HUES64 (cell line): ENCODE results near the gene GNB2.

ENCODE experiments used
- H3K27ac ChIP-seq: 2 replicates; pipeline ENCODE4 v1.7.0; 2013; ENCODE audit warnings: low read depth, low read length, inconsistent platforms
- H3K27me3 ChIP-seq: 2 replicates; pipeline ENCODE4 v1.6.1; 2013; ENCODE audit warnings: mild to moderate bottlenecking, low read length; ENCODE audit not compliant: insufficient read depth
- H3K36me3 ChIP-seq: 2 replicates; pipeline ENCODE4 v1.6.1; 2013; ENCODE audit warnings: mild to moderate bottlenecking, low read length; ENCODE audit not compliant: insufficient read depth
- H3K4me1 ChIP-seq: 2 replicates; pipeline ENCODE4 v1.6.1; 2013; ENCODE audit warnings: mild to moderate bottlenecking, low read length, moderate library complexity; ENCODE audit not compliant: insufficient read depth
- H3K4me3 ChIP-seq: 2 replicates; pipeline ENCODE4 v1.5.1; 2013; ENCODE audit warnings: mild to moderate bottlenecking, low read length, moderate library complexity
- H3K9ac ChIP-seq: 2 replicates; pipeline ENCODE4 v1.6.1; 2013; ENCODE audit warnings: mild to moderate bottlenecking, low read depth, low read length
- H3K9me3 ChIP-seq: 2 replicates; pipeline ENCODE4 v1.6.1; 2013; ENCODE audit warnings: low read depth, low read length; ENCODE audit not compliant: insufficient read depth
- WGBS: fragments of 150-250, 120-280 bp; methylation state at CpG from one replicate; pipeline ENCODE4 v1.1.7; 2013; ENCODE audit warnings: missing lambda C conversion rate; 5-methylcytosine and 5-hydroxymethylcytosine counted together

The GNB2 gene

GRCh38 chr7:100682991-100683658 is 9.6 kb downstream of the GNB2 start:
- Histone ChIP-seq H3K27ac (no peak overlapping the region; the same call in 1 of the 2 replicates), H3K9ac (no peak overlapping the region), H3K36me3 (peaks cover 93% of the 10 kb centered on the region), H3K27me3 (no peaks in the 10 kb centered on the region), H3K9me3 (no peaks in the 10 kb centered on the region), H3K4me3 (no peak overlapping the region), H3K4me1 (no peaks in the 10 kb centered on the region)
- 89% methylated on average over 28 of the region's 28 CpGs for WGBS

- Histone ChIP-seq H3K4me3 (no peak overlapping the region), H3K27me3 (no peaks in the 10 kb centered on the region), H3K9me3 (no peaks in the 10 kb centered on the region), H3K9ac (no peak overlapping the region), H3K27ac (no peak overlapping the region; the same call in 1 of the 2 replicates), H3K36me3 (peaks cover 95% of the 10 kb centered on the region), H3K4me1 (no peaks in the 10 kb centered on the region)
- 91% methylated on average over 37 of the region's 37 CpGs for WGBS
Observed at GRCh38 chr7:100683659-100684533, 10.4 kb downstream of the GNB2 start.

- H3K27me3 ChIP-seq: no peaks in the 10 kb centered on the region
- peaks cover 98% of the 10 kb centered on the region for H3K36me3 ChIP-seq
- H3K4me1 ChIP-seq: no peaks in the 10 kb centered on the region
- no peaks in the 10 kb centered on the region for H3K9me3 ChIP-seq
- H3K4me3 ChIP-seq: no peak overlapping the region
- H3K27ac ChIP-seq: no peak overlapping the region
- WGBS: 89% methylated on average over 16 of the region's 16 CpGs
- no peak overlapping the region for H3K9ac ChIP-seq
Observed at GRCh38 chr7:100684534-100685042, 11.0 kb downstream of the GNB2 start.

GRCh38 chr7:100685049-100685605 is 11.6 kb downstream of the GNB2 start:
- peaks cover 99% of the 10 kb centered on the region for H3K36me3 ChIP-seq

GRCh38 chr7:100685631-100686145 is 12.1 kb downstream of the GNB2 start:
- peaks cover 95% of the 10 kb centered on the region for H3K36me3 ChIP-seq

More at GRCh38 chr7:100685049-100685605, 11.6 kb downstream of the GNB2 start:
- H3K4me3 ChIP-seq: no peak overlapping the region
- H3K27ac ChIP-seq: no peak overlapping the region
- 90% methylated on average over 18 of the region's 18 CpGs for whole genome bisulfite sequencing
- no peaks in the 10 kb centered on the region for H3K27me3 ChIP-seq
- no peaks in the 10 kb centered on the region for H3K4me1 ChIP-seq
- no peaks in the 10 kb centered on the region for H3K9me3 ChIP-seq
- H3K9ac ChIP-seq: no peak overlapping the region

GRCh38 chr7:100686201-100686821 is 12.8 kb downstream of the GNB2 start:
- Histone ChIP-seq H3K27me3 (no peaks in the 10 kb centered on the region), H3K4me1 (peaks cover 4% of the 10 kb centered on the region; the same call in 1 of the 2 replicates), H3K9me3 (no peaks in the 10 kb centered on the region), H3K27ac (no peak overlapping the region), H3K9ac (no peak overlapping the region), H3K4me3 (no peak overlapping the region), H3K36me3 (peaks cover 94% of the 10 kb centered on the region)
- WGBS: 91% methylated on average over 33 of the region's 33 CpGs

More at GRCh38 chr7:100685631-100686145, 12.1 kb downstream of the GNB2 start:
- H3K27ac ChIP-seq: no peak overlapping the region
- no peaks in the 10 kb centered on the region for H3K4me1 ChIP-seq
- H3K9me3 ChIP-seq: no peaks in the 10 kb centered on the region
- H3K9ac ChIP-seq: no peak overlapping the region
- H3K27me3 ChIP-seq: no peaks in the 10 kb centered on the region
- no peak overlapping the region for H3K4me3 ChIP-seq
- 90% methylated on average over 17 of the region's 17 CpGs for WGBS

GRCh38 chr7:100686822-100687211 is 13.3 kb downstream of the GNB2 start:
- H3K4me1 ChIP-seq: peaks cover 7% of the 10 kb centered on the region; the same call in 1 of the 2 replicates
- H3K36me3 ChIP-seq: peaks cover 88% of the 10 kb centered on the region
- H3K9ac ChIP-seq: no peak overlapping the region
- WGBS: 93% methylated on average over 17 of the region's 17 CpGs
- H3K4me3 ChIP-seq: no peak overlapping the region
- no peaks in the 10 kb centered on the region for H3K9me3 ChIP-seq
- no peak overlapping the region for H3K27ac ChIP-seq
- no peaks in the 10 kb centered on the region for H3K27me3 ChIP-seq

- Histone ChIP-seq H3K4me3 (no peak overlapping the region), H3K36me3 (peaks cover 84% of the 10 kb centered on the region), H3K9ac (no peak overlapping the region), H3K4me1 (peaks cover 11% of the 10 kb centered on the region), H3K27me3 (no peaks in the 10 kb centered on the region), H3K9me3 (no peaks in the 10 kb centered on the region), H3K27ac (no peak overlapping the region)
- WGBS: 93% methylated on average over 21 of the region's 22 CpGs
Observed at GRCh38 chr7:100687261-100687660, 13.7 kb downstream of the GNB2 start.

- H3K4me3 ChIP-seq: no peak overlapping the region
- no peak overlapping the region for H3K27ac ChIP-seq
- no peak overlapping the region for H3K9ac ChIP-seq
- H3K4me1 ChIP-seq: peaks cover 17% of the 10 kb centered on the region
- WGBS: 94% methylated on average over 25 of the region's 25 CpGs
- H3K36me3 ChIP-seq: peaks cover 78% of the 10 kb centered on the region
- H3K9me3 ChIP-seq: no peaks in the 10 kb centered on the region
- no peaks in the 10 kb centered on the region for H3K27me3 ChIP-seq
Observed at GRCh38 chr7:100687751-100688300, 14.3 kb downstream of the GNB2 start.

GRCh38 chr7:100688326-100688860 is 14.9 kb downstream of the GNB2 start:
- WGBS: 93% methylated on average over 16 of the region's 16 CpGs
- Histone ChIP-seq H3K4me1 (peaks cover 19% of the 10 kb centered on the region), H3K9ac (no peak overlapping the region)

More at GRCh38 chr7:100688326-100688860, 14.9 kb downstream of the GNB2 start:
- no peaks in the 10 kb centered on the region for H3K27me3 ChIP-seq
- H3K4me3 ChIP-seq: no peak overlapping the region
- no peak overlapping the region for H3K27ac ChIP-seq
- H3K9me3 ChIP-seq: no peaks in the 10 kb centered on the region
- H3K36me3 ChIP-seq: peaks cover 73% of the 10 kb centered on the region
